ENCODE data around the gene SEC61A1.

- TF ChIP-seq CTCF (IDR thresholded peaks at IDR 0.05), result no peak
- no peak for TF ChIP-seq SIN3A (IDR thresholded peaks at IDR 0.05; ENCODE audit: borderline replicate concordance, insufficient read depth, low read depth, low read length)
- TF ChIP-seq POLR2AphosphoS5 (IDR thresholded peaks at IDR 0.05; ENCODE audit: low read depth, low read length), result no peak
These were observed 19.7 kb downstream of the SEC61A1 start for GRCh38 chr3:128071771-128072453.
